CD14-positive monocyte (primary cell): ENCODE data around the gene RAB11A. TPM values are rescaled to one million over a fixed set of nuclear protein-coding genes. Genes with fewer than 3 reads are reported as not detected.
"Not testable (repeated sequence)": the region's sequence is repeated elsewhere in the genome, so short reads cannot be mapped to it uniquely, and the experiment has no call there.

Source experiments
- DNase-seq, 3 donors: peaks; one replicate each; pipeline ENCODE4 v3.0.0-alpha.2; 2011 to 2022
- H2AFZ ChIP-seq: 2 replicates; pipeline ENCODE4 v1.6.0; 2012; ENCODE audit warnings: mild to moderate bottlenecking, low read depth, low read length, inconsistent platforms; ENCODE audit not compliant: insufficient read depth, poor library complexity, severe bottlenecking
- H3K27ac ChIP-seq, 2 donors: 1 replicate in 1 of 2; 2 replicates in 1 of 2; pipeline ENCODE4 v1.5.1; 2012 to 2013; ENCODE audit warnings: low read length in 2 of 2, control low read depth in 1 of 2, inconsistent platforms in 1 of 2, low read depth in 1 of 2, mild to moderate bottlenecking in 1 of 2
- H3K27me3 ChIP-seq, 2 donors: one replicate each; pipeline versions ENCODE4 v1.6.0 to v1.6.1; 2011 to 2013; ENCODE audit warnings: low read length in 2 of 2; ENCODE audit not compliant: control insufficient read depth in 2 of 2, insufficient read depth in 2 of 2
- H3K36me3 ChIP-seq, 2 donors: replicated peaks in 1 of 2; 1 replicate in 1 of 2; 2 replicates in 1 of 2; pipeline versions ENCODE4 v1.5.1 to v1.6.1; 2012 to 2013; ENCODE audit warnings: low read length in 2 of 2, control low read depth in 1 of 2, inconsistent platforms in 1 of 2, mild to moderate bottlenecking in 1 of 2; ENCODE audit not compliant: insufficient read depth in 2 of 2, control insufficient read depth in 1 of 2
- H3K4me1 ChIP-seq, 2 donors: 1 replicate in 1 of 2; 2 replicates in 1 of 2; pipeline versions ENCODE4 v1.5.1 to v1.6.1; 2012 to 2013; ENCODE audit warnings: low read length in 2 of 2, control low read depth in 1 of 2, inconsistent platforms in 1 of 2, mild to moderate bottlenecking in 1 of 2, moderate library complexity in 1 of 2; ENCODE audit not compliant: insufficient read depth in 2 of 2, control insufficient read depth in 1 of 2
- H3K4me2 ChIP-seq: replicated peaks from 2 replicates; pipeline ENCODE3; 2012; ENCODE audit warnings: low read length, moderate library complexity, mild to moderate bottlenecking; ENCODE audit not compliant: poor library complexity, severe bottlenecking; ENCODE audit errors: extremely low read depth
- H3K4me3 ChIP-seq, 3 experiments: fragments of 200-600 bp in 1 of 3; sonication (generic) in 1 of 3; replicated peaks in 1 of 3; 1 replicate in 2 of 3; 2 replicates in 1 of 3; pipeline ENCODE4 v1.5.1; 2011 to 2013; ENCODE audit warnings: low read length in 3 of 3, mild to moderate bottlenecking in 3 of 3, control low read depth in 2 of 3, low read depth in 2 of 3, inconsistent platforms in 1 of 3, moderate library complexity in 1 of 3
- H3K79me2 ChIP-seq: 2 replicates; pipeline ENCODE4 v1.6.0; 2012; ENCODE audit warnings: mild to moderate bottlenecking, control low read depth, inconsistent platforms, low read length, moderate library complexity; ENCODE audit not compliant: insufficient read depth
- H3K9ac ChIP-seq: 2 replicates; pipeline ENCODE4 v1.6.0; 2017; ENCODE audit warnings: low read length, mild to moderate bottlenecking; ENCODE audit not compliant: insufficient read depth, poor library complexity, severe bottlenecking
- H3K9me3 ChIP-seq, 2 donors: replicated peaks in 1 of 2; 1 replicate in 1 of 2; 2 replicates in 1 of 2; pipeline versions ENCODE4 v1.5.1 to v1.6.1; 2012 to 2013; ENCODE audit warnings: low read length in 2 of 2, control low read depth in 1 of 2; ENCODE audit not compliant: control insufficient read depth in 1 of 2, insufficient read depth in 1 of 2
- H4K20me1 ChIP-seq: 2 replicates; pipeline ENCODE4 v1.6.0; 2012; ENCODE audit warnings: mild to moderate bottlenecking, low read length, control low read depth, moderate library complexity; ENCODE audit not compliant: insufficient read depth
- H3K27ac Mint-ChIP-seq, 7 donors: one replicate each; pipeline ENCODE4 v1.8.0; 2020; ENCODE audit warnings: mild to moderate bottlenecking in 7 of 7, mixed read lengths in 7 of 7, moderate library complexity in 6 of 7, inconsistent platforms in 2 of 7
- H3K27me3 Mint-ChIP-seq, 3 donors: one replicate each; pipeline ENCODE4 v1.8.0; 2021 to 2022; ENCODE audit warnings: low read depth in 3 of 3, mild to moderate bottlenecking in 3 of 3, mixed read lengths in 3 of 3, moderate library complexity in 3 of 3, inconsistent platforms in 1 of 3
- H3K36me3 Mint-ChIP-seq, 2 donors: one replicate each; pipeline ENCODE4 v1.8.0; 2020; ENCODE audit warnings: mixed read lengths in 2 of 2, inconsistent platforms in 1 of 2, mild to moderate bottlenecking in 1 of 2
- H3K4me1 Mint-ChIP-seq: one replicate; pipeline ENCODE4 v1.8.0; 2020; ENCODE audit warnings: mild to moderate bottlenecking, mixed read lengths
- H3K4me3 Mint-ChIP-seq, 2 donors: one replicate each; pipeline ENCODE4 v1.8.0; 2020; ENCODE audit warnings: mild to moderate bottlenecking in 2 of 2, mixed read lengths in 2 of 2, moderate library complexity in 1 of 2
- H3K9me3 Mint-ChIP-seq, 7 donors: one replicate each; pipeline ENCODE4 v1.8.0; 2020 to 2022; ENCODE audit warnings: mixed read lengths in 7 of 7, mild to moderate bottlenecking in 6 of 7, moderate library complexity in 6 of 7, inconsistent platforms in 2 of 7
- WGBS: methylation state at CpG from one replicate; pipeline ENCODE4 v1.1.5; 2013; ENCODE audit warnings: missing lambda C conversion rate; ENCODE audit not compliant: insufficient coverage; 5-methylcytosine and 5-hydroxymethylcytosine counted together
- intact Hi-C, 2 donors: fragments of 100-400 bp; cut with micrococcal nuclease; formaldehyde crosslinking; loops; one replicate each; pipeline versions ENCODE4 v1.15.0 to v1.15.1; 2023
- polyA plus RNA-seq, 3 donors: library from polyadenylated mRNA; depleted of rRNA in 1 of 3; unstranded in 2 of 3; stranded (reverse) in 1 of 3; fragments of 300-500 nt in 2 of 3; fragments of >200 nt in 1 of 3; fragmentation: Illumina TruSeq in 2 of 3; gene quantifications; 1 replicate in 2 of 3; 2 replicates in 1 of 3; pipeline ENCODE4 v1.2.3, GENCODE V29; 2012 to 2021
- TF ChIP-seq, protein P1 (sequence below): fragments of 200-600 bp; IDR thresholded peaks from one replicate; pipeline ENCODE4 v1.8.0; 2022; ENCODE audit warnings: antibody characterized with exemption, mild to moderate bottlenecking

The RAB11A gene
- polyA plus RNA-seq, 3 donors = 180 to 310 (median 300) TPM

DNA sequence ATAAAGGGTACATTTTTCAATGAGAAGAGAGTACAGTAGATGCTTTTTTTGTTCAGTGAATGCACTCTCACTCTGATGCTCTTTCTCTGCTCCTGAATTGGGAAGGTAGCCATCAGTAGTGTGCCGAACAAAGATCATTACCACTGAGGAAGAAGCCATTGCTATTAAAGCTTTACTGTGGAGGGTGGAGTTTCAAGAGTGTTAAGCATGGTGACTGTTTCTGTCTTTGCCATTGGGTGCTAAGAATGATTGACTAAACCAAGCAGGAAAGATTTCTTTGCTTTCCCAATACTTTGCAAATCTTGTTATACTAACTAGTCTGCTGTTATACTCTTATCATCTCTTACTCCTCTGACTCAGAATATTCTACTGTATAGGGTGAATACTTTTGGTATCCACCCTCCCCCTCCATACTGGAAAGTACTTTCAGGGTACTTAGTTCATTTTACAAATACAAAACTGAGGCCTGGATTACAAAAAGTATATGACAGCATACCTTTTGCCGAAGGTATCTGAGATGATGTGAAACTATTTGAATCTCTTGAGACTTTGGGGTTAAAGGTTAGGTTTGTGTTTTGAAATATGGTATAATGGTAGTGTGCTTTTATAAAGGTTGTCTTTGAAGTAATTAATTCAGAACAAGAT is 1.7 kb downstream of the RAB11A start:
- Histone ChIP-seq H3K79me2 (peaks cover 68% of the 10 kb centered on the region), H4K20me1 (peaks cover 60% of the 10 kb centered on the region), H3K27ac (peak overlapping the region in 1 of 2 donors; percentile 94), H3K27me3 (no peaks in the 10 kb centered on the region), H3K36me3 (peaks cover 9 to 19% of the 10 kb centered on the region in 2 donors), H3K9ac (peak overlapping the region; percentile 88), H2AFZ (peak overlapping the region; percentile 87), H3K4me2 (peak overlapping the region; percentile 89), H3K4me1 (peaks cover 15% of the 10 kb centered on the region in 2 donors), H3K9me3 (no peaks in the 10 kb centered on the region), H3K4me3 (peak overlapping the region; percentile 67 to 97 (median 94))
- peaks cover 3 to 10% of the 10 kb centered on the region in 2 donors for H3K36me3 Mint-ChIP-seq
- H3K27ac Mint-ChIP-seq = peak overlapping the region in 6 of 7 donors; percentile 23 to 98 (median 97)
- H3K4me1 Mint-ChIP-seq = peaks cover 30% of the 10 kb centered on the region
- H3K9me3 Mint-ChIP-seq = no peaks in the 10 kb centered on the region
- WGBS = 64% methylated on average over 2 of the region's 2 CpGs
- peak in 1 of 3 donors; percentile 17 for DNase-seq
- H3K27me3 Mint-ChIP-seq = peaks cover 0 to 1% (median 0%) of the 10 kb centered on the region in 3 donors
- intact Hi-C loops = no loop called here
- peak overlapping the region; percentile 99 for H3K4me3 Mint-ChIP-seq
- TF ChIP-seq, protein P1, sequence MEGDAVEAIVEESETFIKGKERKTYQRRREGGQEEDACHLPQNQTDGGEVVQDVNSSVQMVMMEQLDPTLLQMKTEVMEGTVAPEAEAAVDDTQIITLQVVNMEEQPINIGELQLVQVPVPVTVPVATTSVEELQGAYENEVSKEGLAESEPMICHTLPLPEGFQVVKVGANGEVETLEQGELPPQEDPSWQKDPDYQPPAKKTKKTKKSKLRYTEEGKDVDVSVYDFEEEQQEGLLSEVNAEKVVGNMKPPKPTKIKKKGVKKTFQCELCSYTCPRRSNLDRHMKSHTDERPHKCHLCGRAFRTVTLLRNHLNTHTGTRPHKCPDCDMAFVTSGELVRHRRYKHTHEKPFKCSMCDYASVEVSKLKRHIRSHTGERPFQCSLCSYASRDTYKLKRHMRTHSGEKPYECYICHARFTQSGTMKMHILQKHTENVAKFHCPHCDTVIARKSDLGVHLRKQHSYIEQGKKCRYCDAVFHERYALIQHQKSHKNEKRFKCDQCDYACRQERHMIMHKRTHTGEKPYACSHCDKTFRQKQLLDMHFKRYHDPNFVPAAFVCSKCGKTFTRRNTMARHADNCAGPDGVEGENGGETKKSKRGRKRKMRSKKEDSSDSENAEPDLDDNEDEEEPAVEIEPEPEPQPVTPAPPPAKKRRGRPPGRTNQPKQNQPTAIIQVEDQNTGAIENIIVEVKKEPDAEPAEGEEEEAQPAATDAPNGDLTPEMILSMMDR = no peak

DNA sequence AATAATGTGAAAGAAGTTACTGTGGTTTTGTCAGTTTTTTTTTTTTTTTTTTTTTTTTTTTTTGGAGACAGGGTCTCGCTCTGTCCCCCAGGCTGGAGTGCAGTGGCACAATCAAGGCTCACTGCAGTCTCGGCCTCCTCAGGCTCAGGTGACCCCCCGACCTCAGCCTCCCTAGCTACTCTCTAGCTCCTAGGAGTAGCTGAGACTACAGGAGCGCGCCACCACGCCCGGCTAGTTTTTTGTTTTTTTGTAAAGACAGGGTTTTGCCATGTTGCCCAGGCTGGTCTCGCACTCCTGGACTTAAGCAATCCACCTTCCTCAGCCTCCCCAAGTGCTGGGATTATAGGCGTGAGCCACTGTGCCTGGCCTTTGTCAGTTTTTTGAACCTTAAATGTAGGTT is 2.6 kb downstream of the RAB11A start:
- H3K4me1 ChIP-seq = peaks cover 15% of the 10 kb centered on the region in 2 donors
- H3K9me3 ChIP-seq, H3K9ac ChIP-seq, H3K27me3 Mint-ChIP-seq, H2AFZ ChIP-seq, intact Hi-C loops, H3K27me3 ChIP-seq, H3K9me3 Mint-ChIP-seq, H3K4me3 Mint-ChIP-seq, H3K4me2 ChIP-seq, H3K27ac ChIP-seq, H3K4me3 ChIP-seq, H3K27ac Mint-ChIP-seq, DNase-seq: not testable (repeated sequence)
- H4K20me1 ChIP-seq = peaks cover 68% of the 10 kb centered on the region
- WGBS = 100% methylated on average over 4 of the region's 9 CpGs
- H3K36me3 Mint-ChIP-seq = peaks cover 3 to 17% of the 10 kb centered on the region in 2 donors
- H3K4me1 Mint-ChIP-seq = peaks cover 30% of the 10 kb centered on the region
- H3K36me3 ChIP-seq = peaks cover 14 to 28% of the 10 kb centered on the region in 2 donors
- H3K79me2 ChIP-seq = peaks cover 77% of the 10 kb centered on the region

DNA sequence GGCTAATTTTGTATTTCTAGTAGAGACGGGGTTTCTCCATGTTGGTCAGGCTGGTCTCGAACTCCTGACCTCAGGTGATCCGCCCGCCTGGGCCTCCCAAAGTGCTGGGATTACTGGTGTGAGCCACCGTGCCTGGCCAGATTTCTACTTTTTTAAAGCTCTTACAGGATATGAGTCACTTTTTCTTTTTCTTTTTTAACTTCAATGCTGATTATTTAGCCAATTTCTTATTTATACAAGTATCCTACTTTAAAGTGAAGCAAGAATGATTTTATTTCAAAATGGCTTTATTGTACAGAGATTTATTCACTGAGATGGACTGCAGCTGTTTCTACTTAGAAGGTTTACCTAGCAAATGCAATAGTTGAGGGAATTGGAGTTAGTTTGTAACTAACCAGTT is 3.3 kb downstream of the RAB11A start:
- H3K4me3 Mint-ChIP-seq, H3K9me3 ChIP-seq, H3K27me3 ChIP-seq, DNase-seq, H3K9me3 Mint-ChIP-seq, H3K4me2 ChIP-seq, H3K9ac ChIP-seq, H3K27me3 Mint-ChIP-seq, intact Hi-C loops, H3K27ac ChIP-seq, H3K4me3 ChIP-seq, H2AFZ ChIP-seq: not testable (repeated sequence)
- Histone ChIP-seq H3K79me2 (peaks cover 84% of the 10 kb centered on the region), H4K20me1 (peaks cover 75% of the 10 kb centered on the region), H3K4me1 (peaks cover 15% of the 10 kb centered on the region in 2 donors), H3K36me3 (peaks cover 21 to 35% of the 10 kb centered on the region in 2 donors)
- peaks cover 8 to 24% of the 10 kb centered on the region in 2 donors for H3K36me3 Mint-ChIP-seq
- H3K27ac Mint-ChIP-seq = peak overlapping the region in 1 of 7 donors; percentile 10
- H3K4me1 Mint-ChIP-seq = peaks cover 30% of the 10 kb centered on the region
- WGBS = 79% methylated on average over 5 of the region's 5 CpGs
